NCI-H82 (cell line): ENCODE results near the gene LRRC70.
A peak's percentile ranks its signal among the peaks of the same experiment; 100 is the strongest.
"Not testable (repeated sequence)": the region's sequence is repeated elsewhere in the genome, so short reads cannot be mapped to it uniquely, and the experiment has no call there.

Source experiments
- DNase-seq: peaks from one replicate; lab custom pipeline; 2025; lab: John Stamatoyannopoulos, UW

Gene LRRC70

DNA sequence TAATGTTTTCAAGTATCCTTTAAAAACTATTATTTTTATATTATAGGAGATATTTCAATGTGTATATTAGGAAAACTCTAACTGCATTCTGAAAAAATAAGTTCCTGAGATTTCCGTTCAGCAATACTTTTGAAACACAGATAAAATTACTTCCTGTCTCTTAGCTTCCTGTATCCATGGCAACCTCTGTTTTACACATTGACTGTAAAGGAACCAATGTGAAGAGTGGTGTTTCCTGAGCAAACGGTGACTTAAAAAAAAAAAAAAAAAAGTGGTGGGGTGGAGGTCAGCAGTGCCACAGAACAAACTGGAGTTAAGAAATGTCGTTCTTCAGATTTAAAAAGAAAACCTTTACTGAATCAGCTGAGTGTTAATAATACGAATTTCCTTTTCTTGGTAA lies at the start of gene LRRC70:
TSS of gene LRRC70 (plus strand) at position 280 of the 400 bp plus-strand sequence. CDS start 620 bp downstream, outside the sequence.
- DNase-seq = no peak

- DNase-seq = no peak
Measured at GRCh38 chr5:62533597-62533996, 45.0 kb upstream of the LRRC70 start.

DNA sequence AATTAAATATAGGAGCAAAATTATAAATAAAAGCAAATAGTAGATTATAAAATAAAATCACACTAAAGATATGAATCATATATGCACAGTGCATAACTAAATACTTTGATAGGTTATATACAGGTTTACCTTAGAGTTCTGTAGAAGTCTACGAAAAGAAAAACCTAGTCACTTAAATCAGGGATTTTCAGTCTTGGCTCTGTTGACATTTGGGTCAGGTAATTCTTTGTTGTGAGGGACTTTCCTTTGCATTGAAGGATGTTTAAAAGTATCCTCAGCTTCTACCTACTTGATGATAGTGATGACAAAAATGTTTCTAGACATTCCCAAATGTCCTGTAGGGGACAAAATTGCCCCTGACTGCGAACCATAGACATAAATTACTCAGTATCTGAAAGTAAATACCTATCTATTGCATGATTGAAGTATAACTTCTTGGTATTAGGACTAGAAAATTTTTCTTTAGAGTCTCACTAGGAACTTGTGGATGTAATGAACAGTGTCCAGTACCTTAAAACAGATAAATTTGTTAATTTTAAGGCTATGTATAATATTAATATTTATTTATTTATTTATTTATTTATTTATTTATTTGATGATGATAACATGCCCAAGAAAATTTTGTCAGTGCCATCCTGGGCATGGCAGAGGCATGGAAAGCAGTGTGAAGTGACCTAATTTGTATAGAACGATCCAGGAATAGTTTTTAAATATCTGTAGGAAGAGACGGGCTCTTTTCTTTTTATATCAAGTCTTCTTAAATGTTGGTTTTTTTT lies 44.0 kb upstream of the LRRC70 start:
- DNase-seq = no peak

- no peak for DNase-seq
Measured at GRCh38 chr5:62536232-62536631, 42.4 kb upstream of the LRRC70 start.

DNA sequence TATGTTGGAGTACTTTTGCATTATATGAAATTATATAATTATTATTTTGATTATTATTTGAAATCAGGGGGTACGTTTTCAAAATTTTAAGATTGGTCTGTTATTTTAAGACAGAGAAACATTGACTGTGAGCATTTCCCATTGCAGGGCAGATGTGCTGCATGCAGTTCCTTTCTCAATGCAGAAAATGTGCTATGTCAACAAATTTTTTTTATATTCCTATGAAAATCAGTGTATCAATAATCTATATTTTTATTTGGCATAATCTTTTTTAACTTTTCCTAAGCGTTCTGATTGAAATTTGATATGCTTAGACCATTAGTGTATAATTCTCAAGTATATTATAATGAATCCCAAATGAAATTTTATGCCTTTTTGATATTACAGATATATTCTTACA lies 41.8 kb upstream of the LRRC70 start:
- no peak for DNase-seq

GRCh38 chr5:62538017-62538942 lies 40.3 kb upstream of the LRRC70 start:
- DNase-seq = no peak

DNA sequence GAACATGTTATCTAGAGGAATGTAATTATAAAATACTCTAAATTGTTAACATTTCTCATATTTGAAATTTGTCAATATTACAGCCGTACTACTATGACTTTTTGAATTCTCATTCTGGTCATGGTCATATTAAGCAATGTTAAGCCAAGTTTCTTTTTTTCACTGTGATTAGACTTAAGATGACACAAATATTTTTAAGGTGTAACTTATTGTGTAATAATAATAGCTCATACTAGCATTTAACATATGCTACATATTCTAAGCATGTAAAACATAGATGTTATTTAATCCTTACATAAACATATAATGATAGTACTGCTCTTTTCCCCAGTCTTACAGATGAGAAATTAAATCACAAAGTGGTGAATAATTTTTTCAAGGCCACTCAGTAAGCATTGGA lies 35.9 kb upstream of the LRRC70 start:
- no peak for DNase-seq

DNA sequence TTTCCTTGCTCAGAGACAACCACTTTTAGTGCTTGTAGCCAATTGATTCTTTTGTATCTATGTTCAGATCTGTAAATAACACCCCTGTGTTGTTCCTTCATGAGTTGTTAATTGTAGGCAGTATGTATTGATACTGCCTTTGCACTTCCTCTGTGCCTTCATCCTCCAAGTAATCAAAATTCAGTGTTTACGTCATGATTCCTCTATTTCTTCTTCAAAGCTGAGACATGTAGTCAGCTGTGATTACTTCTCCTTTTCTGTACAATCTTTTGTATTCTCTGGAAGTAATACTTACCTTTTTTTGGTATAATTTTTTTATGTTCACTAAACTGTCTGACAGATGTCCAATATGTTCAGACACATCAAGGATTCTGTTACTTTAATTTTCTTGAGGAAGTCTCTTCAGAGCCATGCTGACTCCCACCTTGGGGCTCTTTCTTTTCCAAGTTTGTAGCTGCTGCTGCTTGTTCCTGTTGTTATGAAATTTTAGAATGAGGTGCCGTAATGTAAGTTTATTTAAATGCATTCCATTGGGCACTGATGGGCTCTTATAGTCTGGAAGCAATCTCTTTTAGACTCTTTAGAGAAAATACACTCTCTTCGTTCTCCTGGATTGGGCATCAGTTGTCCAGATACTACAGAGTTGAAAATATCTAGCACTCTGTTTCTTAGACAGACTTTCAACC lies 30.5 kb upstream of the LRRC70 start:
- DNase-seq = no peak

DNA sequence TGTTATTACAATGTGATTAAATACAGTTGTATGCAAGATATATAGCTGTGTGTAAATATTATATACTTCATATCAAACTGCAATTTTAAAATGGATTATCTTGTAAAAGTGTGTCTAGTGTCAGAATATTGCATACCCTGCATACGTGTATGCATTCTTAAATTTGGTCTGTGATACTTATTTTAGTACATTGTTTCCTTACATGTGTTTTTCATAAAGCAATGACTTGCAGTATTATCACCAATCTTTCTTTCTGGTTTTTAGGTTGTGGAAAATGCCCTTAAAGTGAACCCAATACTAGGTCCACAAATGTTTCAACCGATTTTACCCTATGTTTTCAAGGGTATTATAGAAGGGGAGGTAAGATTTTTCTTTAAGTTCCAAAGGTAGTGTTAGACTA lies 28.5 kb upstream of the LRRC70 start:
- no peak for DNase-seq

GRCh38 chr5:62555930-62556329 lies 22.7 kb upstream of the LRRC70 start:
- DNase-seq = no peak

DNA sequence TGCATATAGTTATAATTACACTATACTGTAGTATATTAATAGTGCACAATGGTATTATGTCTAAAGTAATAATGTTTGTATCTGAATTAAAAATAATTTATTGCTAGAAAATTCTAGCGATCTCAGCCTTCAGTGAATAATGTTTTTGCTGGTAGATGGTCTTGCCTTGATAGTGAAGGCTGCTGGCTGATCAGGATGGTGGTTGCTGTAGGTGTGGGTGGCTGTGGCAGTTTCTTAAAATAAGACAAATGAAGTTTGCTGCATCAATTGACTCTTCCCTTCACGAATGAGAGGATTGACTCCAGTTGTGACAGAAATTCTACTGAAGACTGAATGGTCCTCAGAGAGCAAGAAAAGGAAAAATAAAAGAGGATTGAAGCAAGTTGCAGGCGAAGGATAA lies 19.7 kb upstream of the LRRC70 start:
- DNase-seq = no peak

DNA sequence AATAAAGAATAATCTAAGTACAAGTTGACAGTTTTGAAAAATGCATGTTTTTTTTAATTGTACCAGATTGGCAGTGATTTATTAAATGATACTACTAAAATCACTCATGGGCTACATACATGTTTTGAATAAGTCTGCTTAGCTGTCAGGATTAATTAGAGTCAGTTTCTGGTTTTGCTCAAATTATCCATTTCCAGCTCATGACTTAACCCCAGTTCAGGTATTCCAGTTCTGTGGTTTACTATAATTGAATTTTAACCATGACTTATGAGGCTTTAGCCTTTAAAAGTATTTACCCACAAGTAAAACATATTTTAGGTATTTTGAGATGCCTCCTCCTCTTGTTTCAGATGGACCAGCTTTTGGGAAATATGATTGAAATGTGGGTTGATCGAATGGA lies 17.8 kb upstream of the LRRC70 start:
- DNase-seq = no peak

GRCh38 chr5:62561896-62562295 lies 16.7 kb upstream of the LRRC70 start:
- no peak for DNase-seq

GRCh38 chr5:62562867-62563266 lies 15.8 kb upstream of the LRRC70 start:
- DNase-seq = peak; percentile 1

- DNase-seq = no peak
Measured at GRCh38 chr5:62564101-62564500, 14.5 kb upstream of the LRRC70 start.

GRCh38 chr5:62565740-62566139 lies 12.9 kb upstream of the LRRC70 start:
- DNase-seq = not testable (repeated sequence)

DNA sequence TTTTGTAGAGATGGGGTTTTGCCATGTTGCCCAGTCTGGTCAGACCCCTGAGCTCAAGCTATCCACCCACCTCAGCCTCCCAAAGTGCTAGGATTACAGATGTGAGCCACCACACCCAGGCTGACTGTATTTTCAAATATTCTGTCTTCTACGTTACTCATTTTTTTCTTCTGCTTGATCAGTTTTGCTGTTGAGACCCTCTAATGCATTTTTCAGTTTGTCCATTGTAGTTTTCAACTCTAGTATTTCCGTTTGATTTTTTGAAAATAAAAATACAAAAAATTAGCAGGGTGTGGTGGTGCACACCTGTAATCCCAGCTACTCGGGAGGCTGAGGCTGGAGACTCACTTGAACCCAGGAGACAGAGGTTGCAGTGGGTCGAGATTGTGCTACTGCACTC lies 10.5 kb upstream of the LRRC70 start:
- DNase-seq = no peak

- no peak for DNase-seq
Measured at GRCh38 chr5:62568800-62569432, 9.7 kb upstream of the LRRC70 start.

- DNase-seq = no peak
Measured at GRCh38 chr5:62569470-62569869, 9.1 kb upstream of the LRRC70 start.

DNA sequence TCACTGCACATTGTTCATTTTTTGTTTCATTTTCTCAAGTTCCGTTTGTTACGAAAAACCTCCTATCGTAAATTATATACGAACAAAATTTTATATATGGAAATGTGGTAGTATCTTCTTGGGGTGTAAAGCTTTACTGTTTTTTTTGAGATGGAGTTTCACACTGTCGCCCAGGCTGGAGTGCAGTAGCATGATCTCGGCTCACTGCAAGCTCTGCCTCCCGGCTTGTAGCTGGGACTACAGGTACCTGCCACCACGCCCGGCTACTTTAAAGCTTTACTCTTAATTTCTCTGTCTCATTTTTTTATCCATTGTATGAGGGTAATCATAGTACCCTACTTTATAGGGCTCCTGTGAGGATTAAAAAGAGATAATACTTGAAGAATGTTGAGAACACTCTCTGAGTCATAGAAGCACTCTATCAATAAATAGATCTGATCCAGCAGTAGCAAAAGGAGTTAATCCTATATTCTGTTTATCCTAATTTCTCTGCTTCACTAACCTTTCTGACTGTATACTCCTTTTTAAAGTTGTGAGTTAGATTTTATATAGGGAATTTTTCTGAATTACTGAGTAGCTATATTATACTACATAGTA lies 5.6 kb upstream of the LRRC70 start:
- DNase-seq = peak; percentile 34

DNA sequence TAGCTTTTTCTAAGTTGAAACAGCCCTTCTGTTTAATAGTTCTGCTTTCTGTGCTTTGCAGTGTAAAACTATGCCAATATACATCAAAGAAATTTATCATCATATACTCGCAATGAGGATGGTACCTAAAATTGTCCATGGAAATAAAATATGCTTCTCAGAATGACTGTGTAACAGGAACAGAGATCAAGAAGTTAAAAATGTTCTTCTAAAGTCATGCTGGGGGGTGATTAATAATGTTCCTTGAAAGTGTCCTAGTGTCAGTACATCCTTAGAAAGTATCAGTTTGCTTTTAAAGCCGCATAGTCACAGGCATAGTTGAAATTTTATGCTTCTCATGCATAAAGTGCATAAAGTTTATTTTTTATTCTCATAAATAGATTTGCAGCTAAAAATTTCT lies 4.0 kb upstream of the LRRC70 start:
- DNase-seq = no peak

DNA sequence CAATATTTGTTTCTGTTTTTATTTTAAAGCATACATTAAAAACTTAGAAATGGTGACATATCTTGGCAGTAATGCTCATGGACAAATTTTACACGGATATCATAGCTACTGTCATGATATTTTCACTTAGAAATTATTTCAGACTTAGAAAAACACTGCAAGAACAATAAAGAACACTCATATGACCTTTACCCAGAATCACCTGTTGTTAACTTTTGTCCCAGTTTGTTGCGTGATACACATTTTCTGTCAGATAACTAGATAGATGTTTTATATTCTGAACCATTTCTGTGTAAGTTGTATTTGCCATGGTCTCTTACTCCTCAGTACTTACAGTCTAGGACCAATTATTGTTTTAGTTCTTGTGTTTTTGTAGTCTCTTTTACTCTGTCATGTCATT lies 3.6 kb upstream of the LRRC70 start:
- DNase-seq = no peak
